ENCODE data around the gene CLIP4. TPM values are rescaled to one million over a fixed set of nuclear protein-coding genes. Genes with fewer than 3 reads are reported as not detected.

The CLIP4 gene
- total and polyA plus RNA-seq, 2 of the 4 experiments (the other 2 are of a cell fraction), result 29.7 to 66.3 TPM

DNA sequence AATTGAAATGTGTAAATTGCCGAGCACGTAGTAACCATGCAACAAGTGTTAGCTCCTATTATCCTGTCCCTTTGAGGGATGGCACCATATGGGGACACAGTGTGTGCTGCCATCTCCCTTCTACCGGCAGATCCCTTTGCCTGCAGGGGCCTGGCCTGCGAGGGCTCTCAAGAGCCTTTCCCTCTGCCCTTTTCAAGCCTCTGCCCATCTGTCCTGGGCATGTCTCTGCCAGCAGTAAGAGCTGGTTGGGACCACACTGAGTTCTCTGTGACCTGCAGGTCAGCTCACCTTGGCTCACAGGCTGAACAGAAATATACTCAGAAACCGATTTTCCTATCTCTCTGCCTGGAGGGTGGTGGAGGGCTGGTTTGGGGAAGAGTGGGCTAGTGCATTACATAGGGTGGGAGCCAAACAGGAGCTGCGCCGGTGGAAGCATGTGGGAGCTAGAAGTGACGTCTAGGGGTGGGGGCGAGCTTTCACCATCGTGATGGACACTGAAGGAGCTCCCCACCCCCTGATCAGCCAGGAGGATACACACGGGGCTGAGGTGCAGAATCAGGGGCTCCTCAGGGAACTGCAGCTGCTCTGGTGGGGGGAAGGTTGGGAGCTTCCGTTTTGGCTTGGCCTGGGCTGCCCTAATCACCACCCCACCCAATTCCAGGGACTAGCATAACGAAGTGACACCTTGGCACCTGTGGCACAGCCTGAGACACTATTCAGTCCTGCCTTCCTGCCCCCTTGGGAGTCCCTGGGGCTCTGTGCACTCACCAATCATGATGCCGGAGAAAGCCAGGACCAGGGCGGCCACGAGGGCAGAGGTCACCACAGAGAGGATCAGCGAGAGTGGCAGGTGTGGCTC, 109.7 kb downstream of the CLIP4 start:
- POLR2A ChIA-PET (ENCODE audit: unreplicated experiment), result no interaction called here
- Histone ChIP-seq H3K79me1 (ENCODE audit: low read depth in 1 of 2, low read length in 2 of 2) (no peaks in the 10 kb centered on the region), H3K23ac (ENCODE audit: low read depth, low read length) (no peak overlapping the region), H2BK15ac (ENCODE audit: low read depth, low read length) (no peak overlapping the region), H3K9me3 (ENCODE audit: control insufficient read depth, insufficient read depth, low read length) (no peaks in the 10 kb centered on the region), H3K56ac (ENCODE audit: extremely low read depth, insufficient read depth, low read length) (no peak overlapping the region), H3K9ac (ENCODE audit: low read depth, low read length) (no peak overlapping the region), H3K4me2 (ENCODE audit: low read depth, low read length) (no peak overlapping the region), H2BK5ac (ENCODE audit: low read depth, low read length, poor library complexity, severe bottlenecking) (no peak overlapping the region), H3K14ac (replicated peaks; ENCODE audit: low read depth, low read length) (no peak overlapping the region), H3K4ac (ENCODE audit: low read depth, low read length) (no peak overlapping the region), H2AK5ac (ENCODE audit: low read depth, low read length) (no peak overlapping the region), H3K27ac (ENCODE audit: insufficient read depth, low read length) (no peak overlapping the region), H4K5ac (ENCODE audit: low read depth, low read length) (no peak overlapping the region), H3K18ac (ENCODE audit: low read depth, low read length) (no peak overlapping the region), H4K20me1 (ENCODE audit: insufficient read depth, low read length) (no peaks in the 10 kb centered on the region), H2BK120ac (ENCODE audit: low read depth, low read length) (no peak overlapping the region), H2AFZ (replicated peaks; ENCODE audit: low read length, poor library complexity) (no peak overlapping the region), H3K9me1 (ENCODE audit: insufficient read depth, low read length) (no peaks in the 10 kb centered on the region), H2AK9ac (replicated peaks; ENCODE audit: low read depth, low read length, poor library complexity) (no peak overlapping the region), H4K91ac (ENCODE audit: insufficient read depth, low read depth, low read length) (no peak overlapping the region), H3K4me3 (ENCODE audit: insufficient read depth, low read depth, low read length) (no peak overlapping the region), H2BK20ac (ENCODE audit: low read depth, low read length) (no peak overlapping the region), H3K27me3 (ENCODE audit: control insufficient read depth, insufficient read depth, low read length) (peaks cover 54% of the 10 kb centered on the region), H3K4me1 (ENCODE audit: control insufficient read depth, insufficient read depth, low read length) (peaks cover 4% of the 10 kb centered on the region; the same call in 1 of the 2 replicates), H4K8ac (ENCODE audit: low read depth in 2 of 2, low read length in 2 of 2) (no peak overlapping the region), H3K36me3 (ENCODE audit: control insufficient read depth, insufficient read depth, low read length) (no peaks in the 10 kb centered on the region)
- intact Hi-C loops (cut with micrococcal nuclease), result no loop called here
- WGBS, 2 experiments (ENCODE audit: extremely low coverage in 2 of 2, insufficient read length in 1 of 2), result 92% methylated on average over 2 of the region's 17 CpGs; no CpG with 5 or more reads in 1 of the 2 experiments
- DNase-seq (no peak), ATAC-seq (ENCODE audit: low read depth) (no peak)
- CTCF ChIA-PET, result no interaction called here
- dilution Hi-C loops (cut with HindIII; ENCODE audit: low sequenced_read_pairs, unreplicated experiment), result no loop called here
- in situ Hi-C loops (cut with MboI; ENCODE audit: low sequenced_read_pairs), result no loop called here
- no TSS peak for BruUV-seq (replicated peaks)
- TF ChIP-seq MXI1 (IDR thresholded peaks at IDR 0.05; ENCODE audit: borderline replicate concordance, low read depth, low read length) (no peak), RCOR1 (IDR thresholded peaks at IDR 0.05; ENCODE audit: insufficient replicate concordance, low read length) (no peak), MAZ (IDR thresholded peaks at IDR 0.05; ENCODE audit: borderline replicate concordance, low read depth, low read length) (no peak), ELK1 (IDR thresholded peaks at IDR 0.05; ENCODE audit: borderline replicate concordance, low read depth, low read length) (no peak), POLR2A (IDR thresholded peaks at IDR 0.05; ENCODE audit: low read depth, low read length) (no peak), MAFK (IDR thresholded peaks at IDR 0.05; ENCODE audit: low read depth, low read length) (no peak), RAD21 (IDR thresholded peaks at IDR 0.05; ENCODE audit: low read length) (no peak), BHLHE40 (IDR thresholded peaks at IDR 0.05; ENCODE audit: low read depth, low read length) (no peak), SMC3 (IDR thresholded peaks at IDR 0.05; ENCODE audit: low read depth, low read length) (no peak), NFE2L2 (IDR thresholded peaks at IDR 0.05; ENCODE audit: low read depth, low read length) (no peak), RFX5 (IDR thresholded peaks at IDR 0.05; ENCODE audit: low read depth, low read length) (no peak), CHD1 (IDR thresholded peaks at IDR 0.05; ENCODE audit: low read depth, low read length) (no peak), CEBPB (IDR thresholded peaks at IDR 0.05; ENCODE audit: low read depth, low read length) (no peak)
- TF ChIP-seq, protein P1, sequence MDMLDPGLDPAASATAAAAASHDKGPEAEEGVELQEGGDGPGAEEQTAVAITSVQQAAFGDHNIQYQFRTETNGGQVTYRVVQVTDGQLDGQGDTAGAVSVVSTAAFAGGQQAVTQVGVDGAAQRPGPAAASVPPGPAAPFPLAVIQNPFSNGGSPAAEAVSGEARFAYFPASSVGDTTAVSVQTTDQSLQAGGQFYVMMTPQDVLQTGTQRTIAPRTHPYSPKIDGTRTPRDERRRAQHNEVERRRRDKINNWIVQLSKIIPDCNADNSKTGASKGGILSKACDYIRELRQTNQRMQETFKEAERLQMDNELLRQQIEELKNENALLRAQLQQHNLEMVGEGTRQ (IDR thresholded peaks at IDR 0.05; ENCODE audit: low read depth, low read length), result no peak
- TF ChIP-seq, protein P2, sequence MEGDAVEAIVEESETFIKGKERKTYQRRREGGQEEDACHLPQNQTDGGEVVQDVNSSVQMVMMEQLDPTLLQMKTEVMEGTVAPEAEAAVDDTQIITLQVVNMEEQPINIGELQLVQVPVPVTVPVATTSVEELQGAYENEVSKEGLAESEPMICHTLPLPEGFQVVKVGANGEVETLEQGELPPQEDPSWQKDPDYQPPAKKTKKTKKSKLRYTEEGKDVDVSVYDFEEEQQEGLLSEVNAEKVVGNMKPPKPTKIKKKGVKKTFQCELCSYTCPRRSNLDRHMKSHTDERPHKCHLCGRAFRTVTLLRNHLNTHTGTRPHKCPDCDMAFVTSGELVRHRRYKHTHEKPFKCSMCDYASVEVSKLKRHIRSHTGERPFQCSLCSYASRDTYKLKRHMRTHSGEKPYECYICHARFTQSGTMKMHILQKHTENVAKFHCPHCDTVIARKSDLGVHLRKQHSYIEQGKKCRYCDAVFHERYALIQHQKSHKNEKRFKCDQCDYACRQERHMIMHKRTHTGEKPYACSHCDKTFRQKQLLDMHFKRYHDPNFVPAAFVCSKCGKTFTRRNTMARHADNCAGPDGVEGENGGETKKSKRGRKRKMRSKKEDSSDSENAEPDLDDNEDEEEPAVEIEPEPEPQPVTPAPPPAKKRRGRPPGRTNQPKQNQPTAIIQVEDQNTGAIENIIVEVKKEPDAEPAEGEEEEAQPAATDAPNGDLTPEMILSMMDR (conservative IDR thresholded peaks at IDR 0.05; ENCODE audit: low read depth, low read length), result no peak
